ENCODE data around the gene CAMK2N2.

Gene CAMK2N2

DNA sequence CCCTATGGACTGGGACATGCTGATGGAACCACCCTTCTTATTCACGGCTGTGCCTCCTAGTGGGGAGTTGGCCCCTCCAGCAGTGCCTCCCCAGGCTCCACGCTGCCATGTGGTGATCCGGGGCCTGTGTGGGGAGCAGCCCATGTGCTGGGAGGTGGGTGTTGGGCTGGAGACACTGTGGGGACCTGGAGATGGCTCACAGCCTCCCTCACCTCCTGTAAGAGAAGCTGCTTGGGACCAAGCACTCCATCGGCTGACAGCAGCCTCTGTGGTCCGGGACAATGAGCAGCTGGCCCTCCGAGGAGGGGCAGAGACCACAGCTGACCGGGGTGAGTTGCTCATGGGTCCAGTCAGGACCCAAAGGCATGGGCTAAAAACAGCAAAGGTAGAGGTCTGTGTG lies 21.6 kb downstream of the CAMK2N2 start:
- no peak for DNase-seq

DNA sequence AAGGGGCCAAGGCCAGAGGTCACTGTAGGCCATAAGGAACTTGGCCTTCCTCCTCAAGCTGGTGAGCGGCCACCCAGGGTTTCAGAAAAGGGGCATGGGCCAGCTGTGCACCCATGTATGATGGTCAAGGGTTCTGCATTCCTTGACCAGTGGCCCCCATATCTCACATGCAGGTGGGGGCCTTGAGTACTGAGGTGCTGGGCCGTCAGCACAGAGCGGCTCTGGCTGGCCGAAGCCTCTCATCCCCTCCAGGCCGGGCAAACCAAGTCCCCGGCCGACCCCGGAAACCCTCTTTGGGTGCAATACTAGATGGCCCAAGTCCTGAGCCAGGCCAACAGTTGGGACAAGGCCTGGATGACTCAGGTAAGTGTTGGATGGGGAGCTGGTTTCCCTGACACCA lies 22.1 kb downstream of the CAMK2N2 start:
- DNase-seq = no peak

DNA sequence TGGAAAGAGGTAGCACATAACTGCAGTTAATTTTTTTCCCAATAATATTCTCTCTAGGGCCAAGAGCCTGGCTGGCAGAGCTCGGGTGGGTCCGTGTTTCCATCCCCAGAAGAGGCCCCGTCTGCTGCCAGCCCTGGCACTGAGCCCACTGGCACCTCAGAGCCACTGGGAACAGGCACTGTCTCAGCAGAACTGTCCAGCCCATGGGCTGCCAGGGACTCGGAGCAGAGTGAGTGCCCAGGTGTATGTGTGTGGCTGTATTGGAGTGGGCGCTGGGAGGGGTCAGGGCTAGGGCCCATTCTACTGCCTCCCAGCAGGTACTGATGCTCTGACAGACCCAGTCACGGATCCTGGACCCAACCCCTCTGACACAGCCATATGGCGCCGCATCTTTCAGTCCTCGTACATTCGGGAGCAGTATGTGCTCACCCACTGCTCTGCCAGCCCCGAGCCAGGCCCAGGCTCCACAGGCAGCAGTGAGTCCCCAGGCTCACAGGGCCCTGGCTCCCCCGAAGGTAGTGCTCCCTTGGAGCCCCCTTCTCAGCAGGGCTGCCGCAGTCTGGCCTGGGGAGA lies 23.0 kb downstream of the CAMK2N2 start:
- no peak for DNase-seq

- DNase-seq = no peak
Measured at GRCh38 chr3:184237807-184238206, 23.5 kb downstream of the CAMK2N2 start.

DNA sequence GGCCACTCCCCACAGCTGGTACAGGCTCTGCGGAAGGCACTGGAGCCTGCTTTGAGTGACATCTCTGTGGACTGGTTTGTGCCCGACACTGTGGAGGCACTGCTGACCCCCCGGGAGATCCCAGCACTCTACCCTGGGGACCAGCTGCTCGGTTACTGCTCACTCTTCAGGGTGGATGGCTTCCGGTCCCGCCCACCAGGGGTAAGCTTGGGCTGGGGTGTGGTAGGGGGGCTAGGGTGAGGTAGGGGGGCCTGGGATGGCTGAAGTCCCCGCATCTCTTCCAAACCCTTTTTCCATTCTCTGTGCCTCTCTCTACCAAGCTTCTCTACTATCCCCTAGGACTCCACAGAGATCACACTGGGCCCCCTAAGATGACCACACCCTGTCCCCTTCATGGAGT lies 24.1 kb downstream of the CAMK2N2 start:
- no peak for DNase-seq

DNA sequence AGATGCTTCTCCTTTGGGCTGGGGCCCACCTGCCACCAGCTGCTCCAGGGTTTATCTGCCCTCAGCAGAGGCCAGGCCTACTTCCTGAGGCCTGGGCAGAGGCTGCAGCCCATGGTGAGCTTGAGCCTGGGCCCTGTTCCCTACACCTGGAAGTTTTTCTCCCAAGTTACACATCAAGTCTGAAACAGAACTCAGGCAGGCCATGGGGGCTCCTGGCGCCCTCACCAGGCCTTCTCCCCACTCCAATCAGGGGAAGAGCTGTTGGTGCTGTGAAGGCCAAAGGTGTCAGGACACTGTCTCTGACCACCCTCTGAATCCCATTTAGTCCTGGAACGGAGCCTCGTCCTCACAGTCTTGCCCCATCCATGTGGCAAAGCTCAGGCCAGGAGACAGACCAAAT lies 24.7 kb downstream of the CAMK2N2 start:
- no peak for DNase-seq

DNA sequence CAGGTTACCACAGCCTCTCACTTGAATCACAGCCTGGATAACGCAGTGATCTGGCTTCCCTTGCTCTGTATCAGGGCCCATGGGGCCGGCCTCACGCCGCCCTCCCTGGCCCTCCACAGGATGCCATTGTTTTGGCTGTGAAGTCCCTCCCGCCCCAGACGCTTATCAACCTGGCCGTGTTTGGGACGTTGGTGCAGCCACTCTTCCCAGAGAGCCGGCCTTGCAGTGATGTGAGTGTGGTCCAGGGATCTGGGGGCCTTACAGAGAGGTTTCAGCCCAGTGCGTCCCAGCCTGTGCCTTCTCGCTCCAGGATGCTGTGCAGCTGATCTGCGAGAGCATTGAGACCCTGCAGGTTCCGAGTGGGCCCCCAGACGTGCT lies 25.3 kb downstream of the CAMK2N2 start:
- no peak for DNase-seq

DNA sequence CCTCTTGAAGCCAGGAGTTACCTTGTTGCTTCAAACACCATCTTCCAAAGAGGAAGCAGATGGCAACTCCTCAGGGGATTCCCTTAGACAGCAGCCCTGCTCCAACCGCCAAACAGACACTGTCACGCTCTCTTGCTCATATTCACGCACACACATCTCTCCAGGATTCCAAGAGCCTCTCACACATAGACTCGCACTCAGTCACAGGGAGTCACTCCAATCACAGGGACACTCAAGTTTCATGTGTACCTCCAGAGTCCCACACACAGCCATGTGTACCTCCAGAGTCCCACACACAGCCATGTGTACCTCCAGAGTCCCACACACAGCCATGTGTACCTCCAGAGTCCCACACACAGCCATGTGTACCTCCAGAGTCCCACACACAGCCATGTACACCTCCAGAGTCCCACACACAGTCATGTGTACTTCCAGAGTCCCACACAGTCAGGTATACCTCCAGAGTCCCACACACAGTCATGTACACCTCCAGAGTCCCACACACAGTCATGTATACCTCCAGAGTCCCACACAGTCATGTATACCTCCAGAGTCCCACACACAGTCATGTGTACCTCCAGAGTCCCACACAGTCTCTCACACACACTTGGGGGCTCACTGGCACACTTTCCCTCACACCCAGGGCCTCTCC lies 25.8 kb downstream of the CAMK2N2 start:
- DNase-seq = no peak

GRCh38 chr3:184234671-184235380 lies 26.5 kb downstream of the CAMK2N2 start:
- no peak for DNase-seq

DNA sequence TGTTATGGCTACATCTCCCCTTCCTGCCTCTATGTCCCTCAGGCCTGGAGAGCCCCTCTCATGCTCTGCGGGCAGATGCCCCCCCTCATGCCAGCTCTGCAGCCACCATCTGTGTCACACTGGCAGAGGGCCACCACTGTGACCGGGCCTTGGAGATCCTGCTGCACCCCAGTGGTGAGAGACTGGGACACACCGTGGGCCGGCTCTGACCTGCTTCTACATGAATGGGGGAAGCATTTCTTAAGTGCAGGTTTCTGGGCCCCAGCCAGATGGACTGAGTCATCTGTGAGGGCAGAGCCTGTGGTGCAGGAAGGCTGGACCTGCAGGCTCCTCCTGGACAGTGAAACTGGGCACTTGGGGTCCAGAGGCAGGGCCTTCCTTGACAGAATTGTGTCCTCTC lies 27.1 kb downstream of the CAMK2N2 start:
- no peak for DNase-seq

GRCh38 chr3:184233127-184233843 lies 28.1 kb downstream of the CAMK2N2 start:
- no peak for DNase-seq

- no peak for DNase-seq
Measured at GRCh38 chr3:184231671-184232070, 29.7 kb downstream of the CAMK2N2 start.

GRCh38 chr3:184230603-184231528 lies 30.5 kb downstream of the CAMK2N2 start:
- DNase-seq = no peak

DNA sequence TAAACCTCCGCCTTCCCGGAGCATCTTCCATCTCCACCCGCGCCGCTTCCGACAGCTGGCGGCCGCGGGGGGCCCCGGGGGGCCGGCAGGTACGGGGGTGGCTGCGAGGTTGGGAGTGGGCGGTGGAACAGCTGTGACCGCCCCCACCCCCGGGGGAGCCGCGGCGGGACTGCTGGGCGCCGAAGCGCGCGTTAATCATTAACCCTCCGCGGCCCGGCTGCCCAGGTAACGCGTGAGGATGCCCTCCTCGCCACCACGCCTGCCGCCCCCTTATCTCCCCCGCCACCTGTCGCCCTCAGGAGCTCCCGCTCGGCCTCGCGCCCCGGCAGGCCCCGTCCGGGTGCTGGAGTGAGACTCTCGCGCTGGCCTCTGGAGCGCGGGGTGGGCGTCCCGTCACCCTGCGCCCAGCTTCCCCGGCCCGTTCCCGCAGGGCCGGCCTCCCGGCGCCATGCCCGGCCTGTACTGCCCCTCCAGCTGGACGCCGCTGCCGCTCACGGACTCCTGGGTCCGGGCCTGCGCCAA lies 31.2 kb downstream of the CAMK2N2 start:
- DNase-seq = no peak

- DNase-seq = peak; percentile 67
Measured at GRCh38 chr3:184229394-184230080, 31.8 kb downstream of the CAMK2N2 start, which contains the start of gene VWA5B2. TSS of gene VWA5B2 (plus strand) at chr3:184229585. CDS start at chr3:184230529, 944 bp downstream.

GRCh38 chr3:184228376-184229137 lies 32.8 kb downstream of the CAMK2N2 start:
- DNase-seq = no peak

DNA sequence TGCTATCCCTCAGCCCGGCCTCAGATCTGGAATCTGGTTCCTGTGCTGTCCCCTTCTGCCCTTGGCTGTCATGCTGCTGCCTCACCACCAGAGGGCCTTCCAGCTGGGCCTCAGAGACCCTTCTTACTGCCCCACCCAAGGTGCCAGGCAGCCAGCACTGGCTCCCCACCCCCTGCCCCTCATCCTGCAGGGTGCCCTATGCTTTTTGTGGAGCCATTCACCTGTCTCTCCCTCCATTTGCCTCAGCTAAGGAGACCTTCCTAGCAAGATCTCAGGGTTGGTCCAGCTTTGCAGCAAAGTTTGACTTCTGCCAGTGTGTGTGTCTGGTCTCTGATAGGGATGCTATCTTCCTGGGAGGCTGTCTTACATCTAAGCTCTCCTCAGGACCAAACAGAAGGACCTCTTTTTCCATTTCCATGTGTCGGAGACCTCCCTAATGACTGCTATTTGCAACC lies 33.8 kb downstream of the CAMK2N2 start:
- no peak for DNase-seq

DNA sequence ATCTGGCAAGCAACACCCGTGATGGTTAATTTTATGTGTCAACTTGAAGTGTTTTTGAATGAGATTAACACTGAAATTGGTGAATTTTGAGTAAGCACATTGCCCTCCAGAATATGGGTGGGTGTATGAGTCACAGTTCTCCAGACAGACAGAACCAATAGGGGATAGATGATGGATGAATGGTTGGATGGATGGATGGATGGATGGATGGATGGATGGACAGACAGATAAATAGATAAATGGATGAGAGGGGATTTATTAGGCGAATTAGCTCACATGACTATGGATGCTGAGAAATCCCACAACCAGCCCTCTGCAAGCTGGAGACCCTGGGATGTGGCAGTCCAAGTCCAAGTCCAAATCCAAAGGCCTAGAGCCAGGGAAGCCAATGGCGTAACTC lies 37.4 kb downstream of the CAMK2N2 start:
- no peak for DNase-seq

DNA sequence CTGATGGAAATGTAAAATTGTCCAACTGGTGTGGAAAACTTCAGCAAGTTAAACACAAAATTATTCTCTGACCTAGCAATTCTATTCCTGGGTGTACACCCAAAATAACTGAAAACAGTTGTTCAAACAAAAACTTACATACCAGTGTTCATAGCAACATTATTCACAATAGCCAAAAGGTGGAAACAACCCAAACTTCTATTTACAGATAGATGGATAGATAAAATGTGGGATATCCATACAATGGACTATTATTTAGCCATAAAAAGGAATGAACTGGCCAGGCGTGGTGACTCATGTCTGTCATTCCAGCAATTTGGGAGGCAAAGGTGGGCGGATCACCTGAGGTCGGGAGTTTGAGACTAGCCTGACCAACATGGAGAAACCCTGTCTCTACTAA lies 38.8 kb downstream of the CAMK2N2 start:
- DNase-seq = no peak

DNA sequence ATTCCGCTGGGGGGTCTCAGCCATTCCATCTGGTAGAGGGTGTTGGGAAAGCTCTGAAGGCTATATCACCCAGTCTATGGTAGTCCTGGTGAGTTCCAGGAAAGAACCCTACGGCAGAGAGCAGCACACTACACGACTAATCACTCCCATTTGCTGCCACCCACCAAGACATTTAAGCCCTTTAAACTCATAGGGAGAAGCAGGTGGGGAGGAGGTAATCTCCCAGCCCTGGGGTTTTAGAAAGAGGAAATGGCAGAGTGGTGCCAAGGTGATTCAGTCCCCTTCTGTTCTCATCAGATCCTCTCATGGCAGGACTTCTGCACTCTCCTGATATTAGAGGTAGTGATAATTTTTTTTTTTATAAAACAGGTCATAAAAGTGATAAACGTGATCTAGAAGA lies 42.5 kb downstream of the CAMK2N2 start:
- no peak for DNase-seq

GRCh38 chr3:184211718-184212117 lies 49.6 kb downstream of the CAMK2N2 start:
- no peak for DNase-seq
